Breast epithelium (tissue), 4 donors: ENCODE results near the gene FRY. TPM values are rescaled to one million over a fixed set of nuclear protein-coding genes. Genes with fewer than 3 reads are reported as not detected.

Experiments
- DNase-seq, 2 donors: peaks; one replicate each; pipeline ENCODE4 v3.0.0-alpha.2; 2019; ENCODE audit warnings: low spot score in 2 of 2
- H3K27ac ChIP-seq, 2 donors: fragments of 200-600 bp; sonication (generic) in 1 of 2; one replicate each; pipeline ENCODE4 v1.5.1; 2016 to 2019; ENCODE audit warnings: mild to moderate bottlenecking in 1 of 2
- H3K27me3 ChIP-seq, 2 donors: fragments of 200-600 bp; sonication (generic) in 1 of 2; one replicate each; pipeline versions ENCODE4 v1.5.1 to v1.6.0; 2017 to 2019; ENCODE audit warnings: control low read depth in 1 of 2, mild to moderate bottlenecking in 1 of 2
- H3K36me3 ChIP-seq: fragments of 200-600 bp; one replicate; pipeline ENCODE4 v1.5.1; 2019
- H3K4me1 ChIP-seq, 2 donors: fragments of 200-600 bp; sonication (generic); one replicate each; pipeline ENCODE4 v1.5.1; 2016 to 2019; ENCODE audit warnings: control low read depth in 1 of 2
- H3K4me3 ChIP-seq, 3 donors: fragments of 200-600 bp; sonication (generic); 1 replicate in 2 of 3; 2 replicates in 1 of 3; pipeline ENCODE4 v1.5.1; 2016 to 2019; ENCODE audit warnings: mild to moderate bottlenecking in 3 of 3, moderate library complexity in 2 of 3
- H3K9me3 ChIP-seq, 2 donors: fragments of 200-600 bp; sonication (generic) in 1 of 2; one replicate each; pipeline ENCODE4 v1.5.1; 2016 to 2019; ENCODE audit warnings: control low read depth in 1 of 2
- POLR2A ChIP-seq: fragments of 450-650 bp; IDR thresholded peaks from one replicate; pipeline ENCODE4 v1.6.1; 2016; ENCODE audit warnings: antibody characterized with exemption, mild to moderate bottlenecking, moderate library complexity
- POLR2AphosphoS5 ChIP-seq, 3 donors: sonication (generic); formaldehyde crosslinking; IDR thresholded peaks; one replicate each; pipeline ENCODE4 v1.6.1; 2017; ENCODE audit warnings: antibody characterized with exemption in 3 of 3
- intact Hi-C: fragments of 100-400 bp; cut with DNase I; formaldehyde crosslinking; loops from one replicate; pipeline ENCODE4 v1.15.1; 2023; ENCODE audit warnings: low total_unique reads
- total RNA-seq, 3 donors: library from RNA; depleted of rRNA; stranded (reverse); fragments of >200 nt; gene quantifications; one replicate each; pipeline ENCODE4 v1.1.0, GENCODE V29; 2016
- TF ChIP-seq, protein P1 (sequence below), 3 donors: fragments of 450-650 bp; IDR thresholded peaks; one replicate each; pipeline ENCODE4 v1.5.1; 2016 to 2017; ENCODE audit warnings: antibody characterized with exemption in 3 of 3, mild to moderate bottlenecking in 3 of 3, moderate library complexity in 3 of 3

FRY gene
- total RNA-seq, 3 donors from 2014 or later: 41.0 to 52.8 (median 46.4) TPM

DNA sequence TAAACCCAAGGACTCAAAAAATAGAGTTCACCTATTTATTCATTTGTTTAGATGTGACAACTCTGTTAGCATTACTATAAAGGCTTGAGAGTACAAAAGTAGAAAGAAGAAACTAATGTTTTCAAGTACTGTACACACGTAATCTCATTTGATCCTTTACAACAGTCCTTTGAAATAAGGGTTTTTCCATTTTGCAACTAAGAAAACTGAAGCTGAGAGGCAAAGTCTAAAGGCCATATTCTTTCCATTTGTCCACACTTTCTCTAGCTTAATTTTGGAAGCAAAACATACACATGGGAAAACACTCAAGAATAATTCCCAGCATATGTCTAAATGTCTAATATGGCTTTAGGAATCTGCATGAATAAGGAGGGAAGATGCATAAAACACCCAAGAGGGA, 249.5 kb downstream of the FRY start:
- intact Hi-C loops: no loop called here
- no peak for DNase-seq
- no peaks in the 10 kb centered on the region for H3K36me3 ChIP-seq
- peaks cover 0 to 12% of the 10 kb centered on the region in 2 donors for H3K4me1 ChIP-seq
- TF ChIP-seq POLR2AphosphoS5 (IDR thresholded peaks at IDR 0.05): no peak
- TF ChIP-seq, protein P1, sequence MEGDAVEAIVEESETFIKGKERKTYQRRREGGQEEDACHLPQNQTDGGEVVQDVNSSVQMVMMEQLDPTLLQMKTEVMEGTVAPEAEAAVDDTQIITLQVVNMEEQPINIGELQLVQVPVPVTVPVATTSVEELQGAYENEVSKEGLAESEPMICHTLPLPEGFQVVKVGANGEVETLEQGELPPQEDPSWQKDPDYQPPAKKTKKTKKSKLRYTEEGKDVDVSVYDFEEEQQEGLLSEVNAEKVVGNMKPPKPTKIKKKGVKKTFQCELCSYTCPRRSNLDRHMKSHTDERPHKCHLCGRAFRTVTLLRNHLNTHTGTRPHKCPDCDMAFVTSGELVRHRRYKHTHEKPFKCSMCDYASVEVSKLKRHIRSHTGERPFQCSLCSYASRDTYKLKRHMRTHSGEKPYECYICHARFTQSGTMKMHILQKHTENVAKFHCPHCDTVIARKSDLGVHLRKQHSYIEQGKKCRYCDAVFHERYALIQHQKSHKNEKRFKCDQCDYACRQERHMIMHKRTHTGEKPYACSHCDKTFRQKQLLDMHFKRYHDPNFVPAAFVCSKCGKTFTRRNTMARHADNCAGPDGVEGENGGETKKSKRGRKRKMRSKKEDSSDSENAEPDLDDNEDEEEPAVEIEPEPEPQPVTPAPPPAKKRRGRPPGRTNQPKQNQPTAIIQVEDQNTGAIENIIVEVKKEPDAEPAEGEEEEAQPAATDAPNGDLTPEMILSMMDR (IDR thresholded peaks at IDR 0.05): no peak
- no peak for TF ChIP-seq POLR2A
- no peak overlapping the region for H3K4me3 ChIP-seq
- no peaks in the 10 kb centered on the region for H3K9me3 ChIP-seq
- no peaks in the 10 kb centered on the region for H3K27me3 ChIP-seq
- H3K27ac ChIP-seq: no peak overlapping the region

DNA sequence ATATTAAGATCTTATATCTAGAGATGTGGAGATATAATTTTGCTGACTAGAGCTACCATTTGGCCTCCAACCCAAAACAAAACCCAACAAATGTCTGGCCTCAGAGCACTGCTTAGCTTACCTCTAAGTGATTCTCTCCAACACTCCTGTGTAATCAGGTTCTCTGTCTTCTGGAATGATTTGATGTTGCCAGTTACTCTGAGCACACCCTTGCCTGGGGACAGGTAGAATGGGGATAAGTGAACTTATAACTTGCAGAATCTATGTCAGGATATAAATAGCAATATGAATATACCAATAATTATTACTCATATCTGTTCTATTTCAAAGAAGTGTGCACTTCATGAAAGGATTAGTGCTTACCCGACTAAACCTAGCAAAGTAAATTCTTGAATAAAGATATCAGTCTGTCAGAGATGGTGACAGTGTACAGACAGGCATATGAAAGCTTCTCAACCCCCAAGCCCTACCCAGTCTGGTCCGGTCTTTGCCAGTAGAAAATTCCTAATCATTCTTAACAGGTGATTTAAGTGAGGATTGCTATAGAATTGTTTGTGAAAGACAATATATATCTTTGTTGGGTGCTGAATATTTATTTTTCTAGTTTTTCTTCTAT, 250.6 kb downstream of the FRY start:
- Histone ChIP-seq H3K27me3 (no peaks in the 10 kb centered on the region), H3K9me3 (no peaks in the 10 kb centered on the region), H3K4me3 (no peak overlapping the region), H3K36me3 (no peaks in the 10 kb centered on the region), H3K4me1 (peaks cover 0 to 12% of the 10 kb centered on the region in 2 donors), H3K27ac (peak overlapping the region in 1 of 2 donors; percentile 13)
- no peak for DNase-seq
- intact Hi-C loops: no loop called here
- TF ChIP-seq POLR2A: no peak
- TF ChIP-seq, protein P1 (IDR thresholded peaks at IDR 0.05): no peak
- no peak for TF ChIP-seq POLR2AphosphoS5 (IDR thresholded peaks at IDR 0.05)

DNA sequence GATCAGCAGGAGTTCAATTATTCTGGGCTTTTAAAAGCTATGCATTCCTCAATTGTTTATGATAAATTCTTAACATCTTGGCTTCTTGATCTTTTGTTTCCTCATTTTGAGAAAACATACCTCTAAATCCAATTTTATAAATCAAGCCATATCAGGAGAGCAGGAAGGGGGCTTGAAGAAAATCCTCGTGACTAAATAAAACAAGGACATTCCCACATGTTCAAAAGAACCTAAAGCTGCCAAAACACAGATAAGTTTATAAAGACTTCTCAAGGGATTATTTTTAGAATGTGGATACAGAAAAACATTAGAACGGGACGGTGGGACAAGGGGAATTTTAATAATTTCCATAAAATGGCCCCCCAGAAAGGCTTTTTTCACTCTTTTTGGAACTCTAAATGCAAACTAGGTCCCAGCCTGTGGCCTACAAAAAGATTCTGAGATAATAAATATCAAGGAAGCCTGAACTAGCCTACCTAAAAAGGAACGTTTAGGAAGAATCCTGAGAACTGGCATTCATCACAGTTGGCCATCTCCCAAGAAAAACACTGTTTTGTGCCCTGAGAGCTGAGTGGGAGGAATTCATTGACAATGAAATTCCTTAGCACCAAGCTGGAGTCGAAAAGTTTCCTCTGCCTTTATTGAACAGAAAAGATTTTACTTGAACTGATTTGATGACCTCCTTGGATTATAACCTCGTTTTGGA, 253.5 kb downstream of the FRY start:
- no peaks in the 10 kb centered on the region for H3K36me3 ChIP-seq
- peaks cover 0 to 12% of the 10 kb centered on the region in 2 donors for H3K4me1 ChIP-seq
- DNase-seq: peak in 1 of 2 donors; percentile 77
- H3K9me3 ChIP-seq: no peaks in the 10 kb centered on the region
- peak in 2 of 3 donors; percentile 19 to 47 for TF ChIP-seq POLR2AphosphoS5 (IDR thresholded peaks at IDR 0.05)
- TF ChIP-seq POLR2A: no peak
- TF ChIP-seq, protein P1 (IDR thresholded peaks at IDR 0.05): no peak
- H3K4me3 ChIP-seq: no peak overlapping the region
- H3K27ac ChIP-seq: peak overlapping the region; percentile 76 to 82
- H3K27me3 ChIP-seq: no peaks in the 10 kb centered on the region
- intact Hi-C loops: no loop called here

DNA sequence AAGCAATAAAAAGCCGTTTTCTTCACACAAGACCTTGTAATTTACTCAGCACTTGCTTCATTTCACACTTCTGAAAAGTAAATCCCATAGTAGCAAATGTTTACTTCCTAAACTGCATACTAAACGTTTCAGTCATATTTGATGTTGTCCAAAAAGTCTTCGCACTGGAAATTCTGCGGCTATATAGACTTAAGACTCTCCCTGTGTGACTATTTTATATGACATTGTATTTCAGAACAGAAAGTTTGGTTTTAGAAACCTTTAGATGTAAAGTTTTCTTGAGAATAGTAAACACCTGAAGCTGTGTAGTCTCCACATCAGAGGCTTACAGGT, 254.0 kb downstream of the FRY start:
- intact Hi-C loops: no loop called here
- DNase-seq: no peak
- H3K36me3 ChIP-seq: no peaks in the 10 kb centered on the region
- no peak overlapping the region for H3K4me3 ChIP-seq
- H3K4me1 ChIP-seq: peaks cover 0 to 12% of the 10 kb centered on the region in 2 donors
- no peaks in the 10 kb centered on the region for H3K9me3 ChIP-seq
- H3K27ac ChIP-seq: peak overlapping the region; percentile 76 to 82
- no peak for TF ChIP-seq POLR2A
- TF ChIP-seq, protein P1 (IDR thresholded peaks at IDR 0.05): no peak
- TF ChIP-seq POLR2AphosphoS5 (IDR thresholded peaks at IDR 0.05): no peak
- no peaks in the 10 kb centered on the region for H3K27me3 ChIP-seq

DNA sequence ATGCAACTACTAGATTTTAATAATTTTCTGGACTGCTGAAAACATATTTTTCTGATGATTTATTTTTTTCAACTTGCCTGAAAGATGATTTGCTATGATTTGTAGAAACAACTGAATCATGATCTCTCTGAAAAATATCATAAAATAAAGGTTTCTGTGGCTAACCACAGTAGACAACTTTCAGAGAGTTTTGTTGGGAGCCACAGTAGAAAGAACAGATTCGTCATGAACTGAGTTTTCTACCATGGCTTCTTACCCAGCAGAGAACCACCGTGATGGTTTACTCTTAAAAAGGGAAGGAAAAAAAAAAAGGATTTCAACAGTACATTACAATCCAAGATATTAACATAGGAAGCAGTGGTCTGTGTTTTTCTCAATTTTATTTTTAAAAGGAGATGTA, 265.6 kb downstream of the FRY start:
- intact Hi-C loops: no loop called here
- Histone ChIP-seq H3K27ac (no peak overlapping the region), H3K4me3 (no peak overlapping the region), H3K9me3 (no peaks in the 10 kb centered on the region), H3K27me3 (no peaks in the 10 kb centered on the region), H3K36me3 (no peaks in the 10 kb centered on the region), H3K4me1 (no peaks in the 10 kb centered on the region)
- no peak for DNase-seq
- TF ChIP-seq, protein P1 (IDR thresholded peaks at IDR 0.05): no peak
- TF ChIP-seq POLR2A (no peak), POLR2AphosphoS5 (IDR thresholded peaks at IDR 0.05) (no peak)
